ENCODE measurements around the gene SLC2A4RG. TPM values are rescaled to one million over a fixed set of nuclear protein-coding genes. Genes with fewer than 3 reads are reported as not detected.

The SLC2A4RG gene
- total and polyA plus RNA-seq, 2 of the 13 experiments (the other 11 are each of a cell fraction or from before 2014, with no cell fraction given), result 91.4 to 95.9 TPM

DNA sequence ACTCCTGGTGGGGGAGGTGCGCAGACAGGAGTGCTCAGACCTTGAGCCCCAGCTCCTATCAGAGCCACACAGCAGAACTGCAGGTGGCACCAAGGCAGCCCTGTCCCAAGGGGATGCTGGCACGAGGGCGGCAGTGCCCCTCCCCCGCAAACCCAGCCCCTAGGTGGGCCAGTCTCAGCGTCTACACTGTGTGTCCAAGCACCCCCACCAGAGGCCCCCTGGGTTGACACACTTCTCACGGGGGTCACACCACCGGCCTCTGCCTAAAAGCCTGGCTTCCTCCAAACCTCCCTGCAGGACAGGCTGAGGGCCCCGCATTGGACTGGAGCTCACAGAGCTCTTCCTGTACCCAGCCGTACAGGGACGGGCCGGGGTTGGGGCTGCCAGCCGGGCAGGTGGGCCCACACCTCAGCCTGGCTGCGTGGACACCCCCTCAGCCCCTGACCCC is 8.1 kb downstream of the SLC2A4RG start (continued):
- TF ChIP-seq ZNF784 (CRISPR knock-in tag; IDR thresholded peaks at IDR 0.05; ENCODE audit: borderline replicate concordance) (no peak), KLF15 (CRISPR knock-in tag; IDR thresholded peaks at IDR 0.05; ENCODE audit: borderline replicate concordance) (no peak), ZNF552 (CRISPR knock-in tag; IDR thresholded peaks at IDR 0.05; ENCODE audit: borderline replicate concordance) (no peak), WIZ (CRISPR knock-in tag; IDR thresholded peaks at IDR 0.05) (0 out of 2 replicates have a peak, but pooled peaks have one; percentile 43), ZNF704 (CRISPR knock-in tag; IDR thresholded peaks at IDR 0.05; ENCODE audit: borderline replicate concordance) (no peak), E2F1 (CRISPR knock-in tag; IDR thresholded peaks at IDR 0.05) (no peak), TEAD2 (CRISPR knock-in tag; IDR thresholded peaks at IDR 0.05) (no peak), ZBTB20 (CRISPR knock-in tag; IDR thresholded peaks at IDR 0.05; ENCODE audit: borderline replicate concordance, low read depth) (no peak), ZFP37 (CRISPR knock-in tag; IDR thresholded peaks at IDR 0.05; ENCODE audit: borderline replicate concordance) (no peak), ISL2 (CRISPR knock-in tag; IDR thresholded peaks at IDR 0.05) (no peak), FLYWCH1 (CRISPR knock-in tag; IDR thresholded peaks at IDR 0.05) (no peak), ZNF3 (CRISPR knock-in tag; IDR thresholded peaks at IDR 0.05) (no peak), HNRNPL (IDR thresholded peaks at IDR 0.05; ENCODE audit: low read depth, low read length) (peak; percentile 94), ZBTB33 (CRISPR knock-in tag; IDR thresholded peaks at IDR 0.05) (no peak), ZNF160 (CRISPR knock-in tag; IDR thresholded peaks at IDR 0.05) (no peak), U2AF1 (optimal IDR thresholded peaks at IDR 0.05; ENCODE audit: low read depth, low read length) (no peak), ATF7 (IDR thresholded peaks at IDR 0.05) (no peak), ATF7 (CRISPR knock-in tag; IDR thresholded peaks at IDR 0.05) (no peak), BHLHE40 (IDR thresholded peaks at IDR 0.05; ENCODE audit: low read length) (no peak), HMG20A (CRISPR knock-in tag; IDR thresholded peaks at IDR 0.05; ENCODE audit: borderline replicate concordance) (no peak), ARID2 (CRISPR knock-in tag; IDR thresholded peaks at IDR 0.05; ENCODE audit: borderline replicate concordance) (no peak), ZSCAN30 (CRISPR knock-in tag; IDR thresholded peaks at IDR 0.05) (no peak), ETV6 (CRISPR knock-in tag; conservative IDR thresholded peaks at IDR 0.05) (no peak), THAP11 (CRISPR knock-in tag; IDR thresholded peaks at IDR 0.05) (no peak)
- TF ChIP-seq, protein P1, sequence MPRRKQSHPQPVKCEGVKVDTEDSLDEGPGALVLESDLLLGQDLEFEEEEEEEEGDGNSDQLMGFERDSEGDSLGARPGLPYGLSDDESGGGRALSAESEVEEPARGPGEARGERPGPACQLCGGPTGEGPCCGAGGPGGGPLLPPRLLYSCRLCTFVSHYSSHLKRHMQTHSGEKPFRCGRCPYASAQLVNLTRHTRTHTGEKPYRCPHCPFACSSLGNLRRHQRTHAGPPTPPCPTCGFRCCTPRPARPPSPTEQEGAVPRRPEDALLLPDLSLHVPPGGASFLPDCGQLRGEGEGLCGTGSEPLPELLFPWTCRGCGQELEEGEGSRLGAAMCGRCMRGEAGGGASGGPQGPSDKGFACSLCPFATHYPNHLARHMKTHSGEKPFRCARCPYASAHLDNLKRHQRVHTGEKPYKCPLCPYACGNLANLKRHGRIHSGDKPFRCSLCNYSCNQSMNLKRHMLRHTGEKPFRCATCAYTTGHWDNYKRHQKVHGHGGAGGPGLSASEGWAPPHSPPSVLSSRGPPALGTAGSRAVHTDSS (CRISPR knock-in tag; conservative IDR thresholded peaks at IDR 0.05), result no peak

Measured in HepG2 (cell line).